ENCODE measurements around the gene SMIM1.

GRCh38 chr1:3772715-3773571 lies at the start of gene SMIM1:
- no peak for TF ChIP-seq CTCF (IDR thresholded peaks at IDR 0.05 in 2 of 3, conservative IDR thresholded peaks at IDR 0.05 in 1 of 3; ENCODE audit: insufficient read depth in 2 of 3, low read depth in 1 of 3, low read length in 3 of 3)
- TF ChIP-seq MAFK (IDR thresholded peaks at IDR 0.05; ENCODE audit: low read length), result no peak
- TF ChIP-seq ZBTB40 (IDR thresholded peaks at IDR 0.05), result 0 out of 2 replicates have a peak, but pooled peaks have one; percentile 30
- no peak for TF ChIP-seq ZBTB40 (CRISPR knock-in tag; IDR thresholded peaks at IDR 0.05)
- TF ChIP-seq NBN (IDR thresholded peaks at IDR 0.05; ENCODE audit: low read depth), result no peak
- TF ChIP-seq ATF7 (IDR thresholded peaks at IDR 0.05), result no peak
- TF ChIP-seq ZNF124 (CRISPR knock-in tag; IDR thresholded peaks at IDR 0.05), result no peak
- TF ChIP-seq ZC3H11A (IDR thresholded peaks at IDR 0.05; ENCODE audit: low read depth, low read length), result no peak
